ENCODE results near the gene PCYOX1L. TPM values are rescaled to one million over a fixed set of nuclear protein-coding genes. Genes with fewer than 3 reads are reported as not detected.

PCYOX1L gene
- total RNA-seq, 1 experiment from 2014 or later = 15.3 TPM

- Histone ChIP-seq H2AK5ac (ENCODE audit: insufficient read length, low read length) (no peak overlapping the region), H4K91ac (ENCODE audit: insufficient read length, low read depth, low read length) (no peak overlapping the region), H3K14ac (ENCODE audit: insufficient read depth, low read length) (no peak overlapping the region), H3K4ac (ENCODE audit: low read depth, low read length) (no peak overlapping the region), H3K56ac (ENCODE audit: insufficient read length, low read depth, low read length) (no peak overlapping the region), H3T11ph (ENCODE audit: low read length) (no peak overlapping the region), H4K5ac (ENCODE audit: insufficient read length, low read depth, low read length) (no peak overlapping the region), H3K4me2 (ENCODE audit: insufficient read depth, insufficient read length, low read length) (no peak overlapping the region), H2BK120ac (ENCODE audit: low read depth, low read length, poor library complexity, severe bottlenecking) (no peak overlapping the region), H3K9ac (ENCODE audit: extremely low read depth, insufficient read length, low read length) (no peak overlapping the region), H4K20me1 (ENCODE audit: control insufficient read depth, insufficient read depth, insufficient read length) (no peaks in the 10 kb centered on the region), H3K27ac (ENCODE audit: insufficient read length, low read depth, low read length) (no peak overlapping the region), H3K18ac (ENCODE audit: insufficient read length, low read depth, low read length) (no peak overlapping the region), H3K23ac (ENCODE audit: insufficient read length, low read depth, low read length) (no peak overlapping the region), H4K8ac (replicated peaks; ENCODE audit: insufficient read length, low read depth, low read length) (no peak overlapping the region), H2BK20ac (ENCODE audit: low read depth, low read length, poor library complexity, severe bottlenecking) (no peak overlapping the region), H3K9me3 (ENCODE audit: control insufficient read depth, low read depth, low read length) (no peaks in the 10 kb centered on the region), H3K79me1 (ENCODE audit: insufficient read depth, low read depth, low read length, poor library complexity, severe bottlenecking) (no peaks in the 10 kb centered on the region), H3K4me1 (ENCODE audit: insufficient read depth, low read length) (no peaks in the 10 kb centered on the region), H3K23me2 (ENCODE audit: insufficient read length, low read depth, low read length, poor library complexity, severe bottlenecking) (no peaks in the 10 kb centered on the region), H2AFZ (ENCODE audit: low read length) (no peak overlapping the region), H2BK15ac (ENCODE audit: low read depth, low read length) (no peak overlapping the region), H3K79me2 (ENCODE audit: insufficient read depth, low read length) (no peaks in the 10 kb centered on the region), H3K27me3 (ENCODE audit: insufficient read depth, low read length) (no peaks in the 10 kb centered on the region), H2BK12ac (ENCODE audit: insufficient read length, low read depth, low read length) (no peak overlapping the region), H2BK5ac (ENCODE audit: insufficient read length, low read length) (no peak overlapping the region)
- H3K27ac Mint-ChIP-seq = peak overlapping the region in 1 of 3 experiments; percentile 49; a peak in 1 of 7 replicates
- H3K27me3 Mint-ChIP-seq (ENCODE audit: low read depth) = no peaks in the 10 kb centered on the region
- no CpG with 5 or more reads among the region's 2 CpGs for WGBS (ENCODE audit: extremely low coverage, insufficient read length, low lambda C conversion rate)
- DNase-seq = no peak
- H3K4me3 Mint-ChIP-seq = no peak overlapping the region
- TF ChIP-seq CTCF (conservative IDR thresholded peaks at IDR 0.05) = no peak
- peaks cover 0 to 13% (median 0%) of the 10 kb centered on the region in 3 experiments; a peak in 5 of 7 replicates for H3K36me3 Mint-ChIP-seq (ENCODE audit: insufficient read depth in 1 of 3, low read depth in 3 of 3)
- no peaks in the 10 kb centered on the region for H3K9me3 Mint-ChIP-seq
- H3K4me1 Mint-ChIP-seq = peaks cover 19 to 25% of the 10 kb centered on the region in 2 experiments
Observed at GRCh38 chr5:149370878-149371277, 13.0 kb downstream of the PCYOX1L start.

Data from H9 (cell line).